HEK293 (cell line): ENCODE data around the gene TRAK1.
"Not testable (repeated sequence)": the region's sequence is repeated elsewhere in the genome, so short reads cannot be mapped to it uniquely, and the experiment has no call there.

ENCODE experiments used
- CTCF ChIA-PET: fragments of 350-600 bp; formaldehyde crosslinking; extraction: SDS; loops from one replicate; lab custom pipeline; 2021; ENCODE audit warnings: antibody characterized with exemption; lab: Yijun Ruan, JAX
- POLR2A ChIA-PET: fragments of 300-600 bp; formaldehyde crosslinking; extraction: SDS; loops from one replicate; lab custom pipeline; 2020; ENCODE audit warnings: antibody characterized with exemption, inconsistent platforms; lab: Yijun Ruan, JAX
- H3K27ac ChIP-seq: fragments of 200-500 bp; sonication (Bioruptor generic); 2 replicates; pipeline ENCODE4 v1.5.1; 2014; ENCODE audit warnings: low read depth, low read length, control low read depth, inconsistent platforms; ENCODE audit errors: extremely low read depth
- H3K36me3 ChIP-seq, 2 experiments: fragments of 200-500 bp in 1 of 2; sonication (Bioruptor generic) in 1 of 2; 1 replicate in 1 of 2; 2 replicates in 1 of 2; pipeline ENCODE4 v1.5.1; 2014 to 2017; ENCODE audit warnings: inconsistent platforms in 2 of 2, low read length in 2 of 2; ENCODE audit not compliant: control insufficient read depth in 2 of 2, insufficient read depth in 1 of 2
- H3K4me1 ChIP-seq: fragments of 200-500 bp; sonication (Bioruptor generic); 2 replicates; pipeline ENCODE4 v1.5.1; 2014; ENCODE audit warnings: mild to moderate bottlenecking, low read length, inconsistent platforms; ENCODE audit not compliant: control insufficient read depth, insufficient read depth
- H3K4me3 ChIP-seq: 2 replicates; pipeline ENCODE4 v1.5.1; 2011; ENCODE audit warnings: low read depth, mild to moderate bottlenecking, control low read depth, low read length, moderate library complexity
- H3K9me3 ChIP-seq: fragments of 200-500 bp; sonication (Bioruptor generic); 2 replicates; pipeline ENCODE4 v1.5.1; 2014; ENCODE audit warnings: low read depth, low read length, inconsistent platforms; ENCODE audit not compliant: control insufficient read depth, insufficient read depth
- ELK4 ChIP-seq: IDR thresholded peaks from 2 replicates; pipeline ENCODE4 v1.6.1; 2011; ENCODE audit warnings: mild to moderate bottlenecking, low read depth, low read length, borderline replicate concordance
- KLF17 ChIP-seq: fragments of 450-650 bp; formaldehyde crosslinking; IDR thresholded peaks from 2 replicates; pipeline ENCODE4 v1.5.1; 2016; ENCODE audit warnings: missing biosample characterization, missing genetic modification characterization
- ZFP69B ChIP-seq: fragments of 450-650 bp; formaldehyde crosslinking; IDR thresholded peaks from 2 replicates; pipeline ENCODE4 v1.5.1; 2016; ENCODE audit warnings: missing biosample characterization, missing genetic modification characterization
- ZNF169 ChIP-seq: fragments of 450-650 bp; formaldehyde crosslinking; IDR thresholded peaks from 2 replicates; pipeline ENCODE4 v1.5.1; 2016; ENCODE audit warnings: missing biosample characterization, missing genetic modification characterization
- ZNF202 ChIP-seq: fragments of 450-650 bp; formaldehyde crosslinking; IDR thresholded peaks from 2 replicates; pipeline ENCODE4 v1.5.1; 2016; ENCODE audit warnings: missing biosample characterization, missing genetic modification characterization, borderline replicate concordance
- ZNF362 ChIP-seq: fragments of 450-650 bp; formaldehyde crosslinking; IDR thresholded peaks from 2 replicates; pipeline ENCODE4 v1.5.1; 2016; ENCODE audit warnings: missing biosample characterization, missing genetic modification characterization
- ZNF510 ChIP-seq: fragments of 450-650 bp; formaldehyde crosslinking; IDR thresholded peaks from 2 replicates; pipeline ENCODE4 v1.5.1; 2018; ENCODE audit warnings: mild to moderate bottlenecking, missing genetic modification characterization, missing biosample characterization; ENCODE audit not compliant: insufficient replicate concordance
- ZNF585B ChIP-seq: fragments of 450-650 bp; formaldehyde crosslinking; IDR thresholded peaks from 2 replicates; pipeline ENCODE4 v1.5.1; 2016; ENCODE audit warnings: missing biosample characterization, missing genetic modification characterization
- ZNF677 ChIP-seq: fragments of 450-650 bp; IDR thresholded peaks from 2 replicates; pipeline ENCODE4 v1.5.0; 2018; ENCODE audit warnings: missing biosample characterization, mild to moderate bottlenecking, missing genetic modification characterization, moderate library complexity
- ZNF747 ChIP-seq: fragments of 450-650 bp; formaldehyde crosslinking; IDR thresholded peaks from 2 replicates; pipeline ENCODE4 v1.5.1; 2016; ENCODE audit warnings: missing biosample characterization, missing genetic modification characterization
- ZNF843 ChIP-seq: fragments of 450-650 bp; formaldehyde crosslinking; IDR thresholded peaks from 2 replicates; pipeline ENCODE4 v1.5.1; 2016; ENCODE audit warnings: missing biosample characterization, missing genetic modification characterization
- TF ChIP-seq, protein P1 (sequence below): fragments of 450-650 bp; formaldehyde crosslinking; IDR thresholded peaks from 2 replicates; pipeline ENCODE4 v1.5.1; 2016; ENCODE audit warnings: missing biosample characterization, missing genetic modification characterization
- TF ChIP-seq, protein P2 (sequence below): fragments of 450-650 bp; formaldehyde crosslinking; IDR thresholded peaks from 2 replicates; pipeline ENCODE4 v1.5.1; 2016; ENCODE audit warnings: missing biosample characterization, missing genetic modification characterization

TRAK1 gene

DNA sequence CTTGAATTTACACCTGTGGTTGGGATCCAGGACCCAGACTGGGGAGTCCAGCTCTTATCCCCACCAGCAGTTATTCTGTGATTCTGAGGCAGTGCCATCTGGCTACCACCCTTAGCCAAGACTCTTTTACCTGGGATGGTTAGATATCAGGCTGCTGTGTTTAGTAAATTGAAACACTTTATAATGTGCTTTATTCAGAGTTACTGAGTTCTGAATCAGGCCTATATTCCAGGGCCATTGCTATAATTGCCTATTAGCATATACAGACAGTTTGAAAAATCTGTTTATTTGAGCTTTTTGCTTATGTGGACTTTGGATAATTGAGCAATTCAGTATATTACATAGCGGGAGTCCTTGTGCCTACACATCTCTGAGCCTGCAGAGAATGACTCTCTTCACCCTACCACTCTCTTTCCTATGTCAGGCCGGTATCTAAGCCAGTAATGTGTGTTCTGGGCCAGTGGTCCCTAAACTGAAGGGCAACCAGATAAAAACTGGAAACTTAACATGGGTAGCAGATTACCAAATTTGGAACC is 45.4 kb upstream of the TRAK1 start:
- no peaks in the 10 kb centered on the region for H3K36me3 ChIP-seq
- no peaks in the 10 kb centered on the region for H3K9me3 ChIP-seq
- peaks cover 14% of the 10 kb centered on the region for H3K4me1 ChIP-seq
- POLR2A ChIA-PET: interaction anchor here (0.7 kb wide), 1 partner anchor 26 kb away, joined by 3 read pairs; no protein-coding TSS in a partner anchor
- H3K4me3 ChIP-seq: no peak overlapping the region
- TF ChIP-seq ELK4 (no peak), ZNF362 (tag by site-specific recombination) (no peak), ZNF585B (no peak), ZNF843 (tag by site-specific recombination) (no peak), ZNF202 (tag by site-specific recombination) (no peak)
- TF ChIP-seq, all 188 proteins: peak for 0
- H3K27ac ChIP-seq: no peak overlapping the region
- CTCF ChIA-PET: interaction anchor here (0.8 to 1.4 kb wide), 2 partner anchors 16 to 1457 kb away, joined by 3 to 6 read pairs; no protein-coding TSS in a partner anchor

DNA sequence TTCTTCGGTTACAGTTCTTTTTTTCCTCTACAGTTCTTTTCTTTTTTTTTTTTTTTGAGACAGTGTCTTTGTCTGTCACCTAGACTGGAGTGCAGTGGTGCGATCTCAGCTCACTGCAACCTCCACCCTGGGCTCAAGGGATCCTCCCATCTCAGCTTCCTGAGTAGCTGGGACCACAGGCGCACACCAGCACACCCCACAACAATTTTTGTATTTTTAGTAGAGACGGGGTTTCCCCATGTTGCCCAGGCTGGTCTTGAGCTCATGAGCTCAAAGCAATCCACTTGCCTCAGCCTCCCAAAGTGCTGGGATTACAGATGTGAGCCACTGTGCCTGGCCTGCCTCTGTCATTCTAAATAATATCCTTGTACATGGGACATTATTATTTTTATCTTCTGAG is 42.6 kb upstream of the TRAK1 start:
- H3K27ac ChIP-seq, H3K9me3 ChIP-seq, H3K4me3 ChIP-seq, POLR2A ChIA-PET, H3K4me1 ChIP-seq, H3K36me3 ChIP-seq: not testable (repeated sequence)
- CTCF ChIA-PET: interaction anchor here (1.2 kb wide), 1 partner anchor 51 kb away, joined by 3 read pairs; no protein-coding TSS in a partner anchor

- POLR2A ChIA-PET: no interaction called here
- no peaks in the 10 kb centered on the region for H3K9me3 ChIP-seq
Measured at GRCh38 chr3:42050126-42050525, 41.0 kb upstream of the TRAK1 start.

More at GRCh38 chr3:42050126-42050525, 41.0 kb upstream of the TRAK1 start:
- TF ChIP-seq ZNF747 (no peak), KLF17 (tag by site-specific recombination) (no peak), ZNF677 (tag by site-specific recombination) (no peak), ZNF510 (tag by site-specific recombination) (no peak), ZNF169 (tag by site-specific recombination) (no peak), ZFP69B (no peak)
- TF ChIP-seq, protein P1, sequence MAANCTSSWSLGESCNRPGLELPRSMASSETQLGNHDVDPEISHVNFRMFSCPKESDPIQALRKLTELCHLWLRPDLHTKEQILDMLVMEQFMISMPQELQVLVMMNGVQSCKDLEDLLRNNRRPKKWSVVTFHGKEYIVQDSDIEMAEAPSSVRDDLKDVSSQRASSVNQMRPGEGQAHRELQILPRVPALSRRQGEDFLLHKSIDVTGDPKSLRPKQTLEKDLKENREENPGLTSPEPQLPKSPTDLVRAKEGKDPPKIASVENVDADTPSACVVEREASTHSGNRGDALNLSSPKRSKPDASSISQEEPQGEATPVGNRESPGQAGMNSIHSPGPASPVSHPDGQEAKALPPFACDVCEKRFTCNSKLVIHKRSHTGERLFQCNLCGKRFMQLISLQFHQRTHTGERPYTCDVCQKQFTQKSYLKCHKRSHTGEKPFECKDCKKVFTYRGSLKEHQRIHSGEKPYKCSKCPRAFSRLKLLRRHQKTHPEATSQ (tag by site-specific recombination): no peak
- TF ChIP-seq, protein P2, sequence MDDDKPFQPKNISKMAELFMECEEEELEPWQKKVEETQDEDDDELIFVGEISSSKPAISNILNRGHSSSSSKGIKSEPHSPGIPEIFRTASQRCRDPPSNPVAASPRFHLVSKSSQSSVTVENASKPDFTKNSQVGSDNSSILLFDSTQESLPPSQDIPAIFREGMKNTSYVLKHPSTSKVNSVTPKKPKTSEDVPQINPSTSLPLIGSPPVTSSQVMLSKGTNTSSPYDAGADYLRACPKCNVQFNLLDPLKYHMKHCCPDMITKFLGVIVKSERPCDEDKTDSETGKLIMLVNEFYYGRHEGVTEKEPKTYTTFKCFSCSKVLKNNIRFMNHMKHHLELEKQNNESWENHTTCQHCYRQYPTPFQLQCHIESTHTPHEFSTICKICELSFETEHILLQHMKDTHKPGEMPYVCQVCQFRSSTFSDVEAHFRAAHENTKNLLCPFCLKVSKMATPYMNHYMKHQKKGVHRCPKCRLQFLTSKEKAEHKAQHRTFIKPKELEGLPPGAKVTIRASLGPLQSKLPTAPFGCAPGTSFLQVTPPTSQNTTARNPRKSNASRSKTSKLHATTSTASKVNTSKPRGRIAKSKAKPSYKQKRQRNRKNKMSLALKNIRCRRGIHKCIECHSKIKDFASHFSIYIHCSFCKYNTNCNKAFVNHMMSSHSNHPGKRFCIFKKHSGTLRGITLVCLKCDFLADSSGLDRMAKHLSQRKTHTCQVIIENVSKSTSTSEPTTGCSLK (tag by site-specific recombination): no peak
- CTCF ChIA-PET: interaction anchor here (0.6 kb wide), 1 partner anchor 8 kb away, joined by 3 read pairs; no protein-coding TSS in a partner anchor
- Histone ChIP-seq H3K4me3 (no peak overlapping the region), H3K27ac (no peak overlapping the region), H3K4me1 (no peaks in the 10 kb centered on the region; the same call in 1 of the 2 replicates), H3K36me3 (no peaks in the 10 kb centered on the region)
